Measurements from ENCODE around the gene CCDC40. TPM values are rescaled to one million over a fixed set of nuclear protein-coding genes. Genes with fewer than 3 reads are reported as not detected.
A peak's percentile ranks its signal among the peaks of the same experiment; 100 is the strongest.

CCDC40 gene
- total and polyA plus RNA-seq, 2 donors from 2014 or later, result 5.1 to 22.6 TPM

GRCh38 chr17:79988185-79988971 lies 48.1 kb upstream of the CCDC40 start:
- intact Hi-C loops (cut with DNase I), result no loop called here
- no peaks in the 10 kb centered on the region for H3K27me3 ChIP-seq (ENCODE audit: control insufficient read depth, insufficient read depth, low read length)
- peak overlapping the region; percentile 50 to 65 for H3K27ac ChIP-seq (ENCODE audit: low read depth in 2 of 2, low read length in 2 of 2)
- no peak overlapping the region for H3K9ac ChIP-seq (ENCODE audit: low read length in 3 of 3)
- DNase-seq (peak in 3 of 5 donors; percentile 38 to 86 (median 52)), FAIRE-seq (no peak)
- peak overlapping the region in 1 of 3 donors; percentile 24 for H3K4me3 ChIP-seq (ENCODE audit: low read length in 3 of 3)
- H3K4me1 ChIP-seq (ENCODE audit: control insufficient read depth in 2 of 3, insufficient read depth in 2 of 3, low read depth in 1 of 3, low read length in 3 of 3), result peaks cover 5 to 38% (median 37%) of the 10 kb centered on the region in 3 donors
- no peak for TF ChIP-seq CTCF (IDR thresholded peaks at IDR 0.05; ENCODE audit: borderline replicate concordance, extremely low read depth, insufficient read depth)
- H3K9me3 ChIP-seq (ENCODE audit: control insufficient read depth in 2 of 3, insufficient read depth in 1 of 3, low read length in 3 of 3), result no peaks in the 10 kb centered on the region
- H3K36me3 ChIP-seq (ENCODE audit: control insufficient read depth in 2 of 3, insufficient read depth in 3 of 3, low read length in 3 of 3), result no peaks in the 10 kb centered on the region

GRCh38 chr17:79989106-79989835 lies 47.2 kb upstream of the CCDC40 start:
- no peak overlapping the region for H3K4me3 ChIP-seq (ENCODE audit: low read length in 3 of 3)
- H3K36me3 ChIP-seq (ENCODE audit: control insufficient read depth in 2 of 3, insufficient read depth in 3 of 3, low read length in 3 of 3), result no peaks in the 10 kb centered on the region
- no peak for FAIRE-seq
- peaks cover 6 to 45% (median 39%) of the 10 kb centered on the region in 3 donors for H3K4me1 ChIP-seq (ENCODE audit: control insufficient read depth in 2 of 3, insufficient read depth in 2 of 3, low read depth in 1 of 3, low read length in 3 of 3)
- no peaks in the 10 kb centered on the region for H3K27me3 ChIP-seq (ENCODE audit: control insufficient read depth, insufficient read depth, low read length)
- no peak overlapping the region for H3K9ac ChIP-seq (ENCODE audit: low read length in 3 of 3)
- intact Hi-C loops (cut with DNase I), result no loop called here
- no peak for TF ChIP-seq CTCF (IDR thresholded peaks at IDR 0.05; ENCODE audit: borderline replicate concordance, extremely low read depth, insufficient read depth)
- peak in 4 of 5 donors; percentile 49 to 59 (median 51) for DNase-seq
- no peaks in the 10 kb centered on the region for H3K9me3 ChIP-seq (ENCODE audit: control insufficient read depth in 2 of 3, insufficient read depth in 1 of 3, low read length in 3 of 3)
- H3K27ac ChIP-seq (ENCODE audit: low read depth in 2 of 2, low read length in 2 of 2), result peak overlapping the region; percentile 45 to 50

GRCh38 chr17:79990051-79990592 lies 46.3 kb upstream of the CCDC40 start:
- Histone ChIP-seq H3K36me3 (ENCODE audit: control insufficient read depth in 2 of 3, insufficient read depth in 3 of 3, low read length in 3 of 3) (no peaks in the 10 kb centered on the region), H3K4me1 (ENCODE audit: control insufficient read depth in 2 of 3, insufficient read depth in 2 of 3, low read depth in 1 of 3, low read length in 3 of 3) (peaks cover 6 to 45% (median 39%) of the 10 kb centered on the region in 3 donors), H3K27me3 (ENCODE audit: control insufficient read depth, insufficient read depth, low read length) (no peaks in the 10 kb centered on the region), H3K9me3 (ENCODE audit: control insufficient read depth in 2 of 3, insufficient read depth in 1 of 3, low read length in 3 of 3) (no peaks in the 10 kb centered on the region), H3K9ac (ENCODE audit: low read length in 3 of 3) (no peak overlapping the region), H3K27ac (ENCODE audit: low read depth in 2 of 2, low read length in 2 of 2) (peak overlapping the region; percentile 8 to 45), H3K4me3 (ENCODE audit: low read length in 3 of 3) (no peak overlapping the region)
- intact Hi-C loops (cut with DNase I), result no loop called here
- FAIRE-seq (no peak), DNase-seq (peak in 4 of 5 donors; percentile 59 to 78 (median 72))
- no peak for TF ChIP-seq CTCF (IDR thresholded peaks at IDR 0.05; ENCODE audit: borderline replicate concordance, extremely low read depth, insufficient read depth)

All from kidney (tissue), 14 donors.